Stimulated activated CD8-positive, alpha-beta memory T cell treated with anti-CD3 and anti-CD28 coated beads, Interleukin-7, amount 100 ng/mL, for 24 hours (primary cell): ENCODE results near the gene RMDN3.

Experiments used
- DNase-seq: peaks from one replicate; pipeline ENCODE4 v3.0.0-alpha.2; 2020; ENCODE audit warnings: low read depth

The RMDN3 gene, protein sequence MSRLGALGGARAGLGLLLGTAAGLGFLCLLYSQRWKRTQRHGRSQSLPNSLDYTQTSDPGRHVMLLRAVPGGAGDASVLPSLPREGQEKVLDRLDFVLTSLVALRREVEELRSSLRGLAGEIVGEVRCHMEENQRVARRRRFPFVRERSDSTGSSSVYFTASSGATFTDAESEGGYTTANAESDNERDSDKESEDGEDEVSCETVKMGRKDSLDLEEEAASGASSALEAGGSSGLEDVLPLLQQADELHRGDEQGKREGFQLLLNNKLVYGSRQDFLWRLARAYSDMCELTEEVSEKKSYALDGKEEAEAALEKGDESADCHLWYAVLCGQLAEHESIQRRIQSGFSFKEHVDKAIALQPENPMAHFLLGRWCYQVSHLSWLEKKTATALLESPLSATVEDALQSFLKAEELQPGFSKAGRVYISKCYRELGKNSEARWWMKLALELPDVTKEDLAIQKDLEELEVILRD

GRCh38 chr15:40754883-40755811 lies at the start of gene RMDN3:
Gene RMDN3 (minus strand): TSS chr15:40755254. CDS start chr15:40754783, 471 bp downstream.
- DNase-seq: peak; percentile 84

DNA sequence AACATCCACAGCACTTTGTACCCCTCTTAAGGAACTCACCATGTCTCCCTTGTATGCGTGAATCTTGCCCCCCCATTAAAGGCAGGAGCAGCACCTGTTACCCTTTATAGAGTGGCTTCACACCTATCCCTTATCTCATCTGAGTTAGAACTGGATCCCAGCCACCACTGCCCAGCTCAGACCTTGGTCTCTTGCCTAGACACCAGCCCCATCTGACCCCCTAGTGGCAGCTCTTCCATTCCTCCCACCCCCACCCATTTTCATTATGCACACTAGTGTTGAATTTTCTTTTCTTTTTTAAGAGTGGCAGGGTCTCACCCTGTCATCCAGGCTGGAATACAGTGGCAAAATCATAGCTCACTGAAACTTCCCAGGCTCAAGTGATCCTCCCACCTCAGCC lies 48.6 kb upstream of the RMDN3 start:
- DNase-seq: no peak

- DNase-seq: no peak
Measured at GRCh38 chr15:40803076-40803475, 48.0 kb upstream of the RMDN3 start.

- DNase-seq: no peak
Measured at GRCh38 chr15:40799523-40799922, 44.5 kb upstream of the RMDN3 start.

GRCh38 chr15:40796512-40796911 lies 41.5 kb upstream of the RMDN3 start:
- no peak for DNase-seq

- no peak for DNase-seq
Measured at GRCh38 chr15:40796041-40796440, 41.0 kb upstream of the RMDN3 start.

DNA sequence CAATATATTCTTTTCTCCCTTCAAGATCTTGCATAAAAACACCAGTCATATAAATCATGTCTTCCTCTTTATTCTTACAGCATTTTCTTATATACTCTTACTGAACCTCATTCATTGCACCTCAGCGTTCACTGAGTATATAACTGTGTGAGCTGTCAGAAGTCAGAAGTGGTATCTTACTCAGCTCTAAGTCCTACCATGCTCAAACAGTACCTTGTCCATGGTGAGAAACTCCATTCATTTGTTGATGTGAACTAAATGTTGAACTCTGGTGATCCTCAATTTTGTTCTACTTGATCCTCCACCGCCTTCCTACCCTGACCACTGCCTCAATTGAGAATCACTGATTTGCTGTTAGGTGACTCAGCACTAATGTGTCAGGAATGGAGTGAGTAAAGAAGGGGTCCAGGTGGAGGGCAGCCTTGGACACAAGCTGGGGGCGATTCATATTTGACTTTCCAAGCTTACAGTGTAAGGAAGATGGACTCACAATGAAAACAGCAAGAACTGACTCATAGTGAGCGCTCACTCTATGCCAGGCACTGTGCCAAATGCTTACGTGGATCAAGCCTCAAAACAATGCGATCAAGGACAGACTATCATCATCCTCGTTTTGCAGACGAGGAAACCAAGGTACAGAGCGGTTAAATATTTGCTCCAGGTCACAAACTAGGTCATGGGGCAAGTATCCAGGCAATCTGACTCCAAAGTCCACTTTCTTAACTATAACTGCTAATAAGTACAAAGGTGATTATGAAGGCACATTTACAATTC lies 38.3 kb upstream of the RMDN3 start:
- no peak for DNase-seq

- no peak for DNase-seq
Measured at GRCh38 chr15:40792394-40792793, 37.3 kb upstream of the RMDN3 start.

- no peak for DNase-seq
Measured at GRCh38 chr15:40790718-40791117, 35.7 kb upstream of the RMDN3 start.

DNA sequence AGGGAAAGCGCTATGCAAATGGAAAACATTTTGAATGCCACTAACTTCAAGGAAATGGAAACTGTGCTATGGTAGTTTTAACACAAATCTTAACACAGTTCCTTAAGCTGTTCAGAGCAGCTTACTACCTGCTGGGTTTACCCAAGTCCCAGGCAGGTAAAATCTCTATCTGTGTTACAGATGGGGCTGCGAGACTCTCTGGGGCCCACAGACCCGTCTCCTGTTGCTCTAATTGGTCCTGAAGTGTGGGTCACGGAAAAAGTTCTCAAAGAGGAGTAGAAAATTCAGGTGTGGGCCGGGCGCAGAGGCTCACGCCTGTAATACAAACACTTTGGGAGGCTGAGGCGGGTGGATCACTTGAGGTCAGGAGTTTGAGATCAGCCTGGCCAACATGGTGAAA lies 34.9 kb upstream of the RMDN3 start:
- no peak for DNase-seq

GRCh38 chr15:40789119-40789518 lies 34.1 kb upstream of the RMDN3 start:
- DNase-seq: no peak

DNA sequence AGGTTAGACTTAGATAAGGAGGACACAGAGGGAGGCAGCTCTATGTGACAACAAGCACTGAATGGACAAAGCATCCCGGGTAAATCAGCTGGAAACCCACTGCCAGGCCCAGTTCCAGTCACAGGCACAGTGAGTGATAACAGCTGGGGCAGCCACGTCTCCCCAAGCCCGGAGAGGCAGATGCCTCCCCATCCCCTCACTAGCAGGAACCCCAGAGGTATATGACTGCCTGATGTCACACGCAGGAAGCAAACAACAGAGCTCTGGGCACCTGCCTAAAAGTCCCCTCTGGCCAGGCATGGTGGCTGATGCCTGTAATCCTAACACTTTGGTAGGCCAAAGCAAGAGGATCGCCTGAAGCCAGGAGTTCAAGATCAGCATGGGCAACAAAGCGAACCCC lies 32.9 kb upstream of the RMDN3 start:
- no peak for DNase-seq

GRCh38 chr15:40787344-40787841 lies 32.3 kb upstream of the RMDN3 start:
- no peak for DNase-seq

GRCh38 chr15:40785814-40786213 lies 30.8 kb upstream of the RMDN3 start:
- DNase-seq: no peak

DNA sequence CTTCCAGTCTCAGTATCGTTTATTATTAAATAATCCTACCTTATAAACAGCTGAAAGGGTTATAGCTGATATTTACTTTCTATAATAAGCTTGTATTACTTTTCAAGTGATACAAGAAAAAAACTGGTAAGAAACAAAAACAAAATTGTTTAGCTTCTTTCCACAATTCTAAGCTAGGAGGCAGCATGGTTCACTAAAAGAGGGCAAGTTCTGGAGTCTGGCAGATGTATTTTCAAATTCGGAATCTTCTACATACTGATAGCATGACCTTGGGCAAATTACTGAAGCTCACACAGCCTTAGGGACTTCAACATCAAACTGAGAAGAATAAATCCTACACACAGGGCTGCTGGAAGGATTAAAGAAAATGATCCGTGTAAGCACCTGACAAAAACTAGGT lies 30.1 kb upstream of the RMDN3 start:
- no peak for DNase-seq

DNA sequence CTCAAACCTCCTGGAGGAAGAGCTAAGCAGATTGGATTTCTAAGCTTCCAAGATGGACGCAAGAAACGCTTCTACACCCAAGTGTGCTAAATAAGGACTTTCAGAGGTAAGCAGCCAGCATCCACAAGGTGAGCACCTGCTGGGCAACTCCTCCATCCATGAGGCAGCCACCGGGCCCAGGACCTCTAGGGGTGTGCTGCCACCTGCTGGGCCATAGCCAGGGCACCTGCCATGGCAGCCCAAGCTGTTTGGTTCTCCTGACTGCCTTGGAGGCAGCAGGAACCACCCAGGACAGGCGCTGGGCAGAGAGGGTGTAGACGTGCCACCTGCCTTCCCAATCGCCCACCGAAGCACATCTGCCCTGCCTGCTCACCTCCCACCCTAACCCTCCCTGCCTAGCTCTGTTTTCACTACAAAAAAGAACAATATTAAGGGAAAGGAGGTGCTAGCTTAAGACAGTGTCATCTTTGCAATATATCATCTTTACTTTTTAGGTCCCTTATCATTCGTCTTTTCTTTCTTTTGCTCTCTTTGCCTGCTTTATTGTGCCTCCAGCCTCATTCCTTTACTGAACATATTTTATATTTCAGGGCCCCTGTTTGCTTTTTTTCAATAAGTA lies 27.7 kb upstream of the RMDN3 start:
- DNase-seq: peak; percentile 52

DNA sequence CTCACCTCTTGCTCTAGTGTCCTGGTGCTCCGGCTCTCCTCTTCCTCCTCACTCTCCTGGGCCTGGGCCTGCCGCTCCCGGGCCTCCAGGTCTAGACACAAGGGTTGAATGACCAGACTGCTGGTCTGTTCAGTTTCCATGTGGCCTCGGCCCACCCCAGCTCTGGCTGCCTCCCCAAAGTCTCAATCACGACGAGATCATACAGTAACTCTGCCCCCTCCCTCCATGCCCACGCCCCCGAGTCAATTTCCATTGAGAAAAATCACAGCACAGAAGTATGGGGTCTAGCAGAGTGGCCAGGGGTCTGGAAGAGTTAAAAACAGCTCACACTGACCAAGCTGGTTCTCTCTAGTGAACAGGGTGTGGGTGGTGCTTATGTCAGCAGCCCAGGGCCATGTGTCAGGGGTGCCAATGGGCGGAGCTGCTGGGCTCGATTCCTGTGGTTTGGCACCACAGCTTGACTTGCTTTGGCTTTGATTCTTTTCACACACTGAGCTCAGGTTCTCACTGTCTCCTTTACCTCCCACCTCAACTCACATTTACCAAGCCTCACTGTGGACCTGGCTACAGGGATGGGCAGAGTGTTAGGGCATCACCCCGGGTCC lies 21.6 kb upstream of the RMDN3 start:
- DNase-seq: no peak

DNA sequence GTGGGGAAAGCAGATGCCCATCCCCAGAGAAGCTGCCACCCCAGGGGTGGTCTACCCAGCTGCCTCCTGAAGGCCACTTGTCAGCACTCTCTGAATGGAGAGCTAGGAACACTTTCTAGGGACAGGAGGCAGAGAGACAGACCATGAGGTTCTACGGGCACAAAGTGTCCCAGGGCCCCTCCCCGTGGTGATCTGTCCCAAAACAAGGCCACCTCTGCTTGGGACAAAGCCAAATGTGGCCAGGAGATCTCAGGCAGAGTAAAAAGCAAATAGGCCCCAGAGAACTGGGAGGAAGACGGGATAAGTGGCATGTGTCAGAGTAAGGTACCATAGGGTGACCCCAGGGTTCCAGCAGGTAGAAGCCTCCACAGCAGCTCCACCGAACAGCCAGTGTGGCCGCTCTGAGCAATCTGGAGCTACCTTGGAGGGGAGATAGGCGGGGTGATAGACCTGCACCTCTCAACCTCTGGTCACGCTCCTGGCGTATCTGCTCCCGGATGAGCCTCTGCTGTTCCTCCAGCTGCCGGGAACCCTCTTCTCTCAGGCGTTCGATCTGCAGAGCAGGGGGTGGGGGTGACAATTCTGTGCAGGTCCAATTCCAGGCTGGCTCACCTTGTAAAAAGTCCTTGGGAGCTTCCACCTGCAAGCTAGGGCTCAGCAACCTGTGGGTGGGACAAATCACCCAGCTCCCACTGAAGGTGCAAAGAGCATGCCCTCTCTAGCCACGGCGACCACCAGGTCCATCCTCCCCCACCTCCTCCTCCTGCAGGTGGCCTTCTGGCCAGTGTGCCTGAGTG lies 20.9 kb upstream of the RMDN3 start:
- no peak for DNase-seq

DNA sequence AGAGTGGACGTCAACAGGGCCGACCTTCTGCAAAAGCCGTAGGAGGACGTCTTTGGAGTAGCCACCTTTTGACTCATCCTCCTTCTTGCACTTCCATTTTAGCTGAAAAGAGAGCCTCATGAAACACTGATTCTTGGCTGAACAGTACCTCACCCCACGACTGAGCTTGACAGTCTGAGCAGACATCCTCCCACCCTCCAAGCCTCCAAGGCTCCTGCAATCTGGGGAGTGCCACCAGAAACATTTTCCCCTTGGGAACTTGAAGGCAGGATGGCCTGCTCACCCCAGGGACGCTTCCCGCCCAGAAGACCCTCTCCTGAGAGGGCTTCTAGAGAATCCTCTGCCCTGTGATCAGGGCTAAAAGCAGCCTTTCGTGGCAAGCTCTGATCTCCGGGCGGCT lies 20.0 kb upstream of the RMDN3 start:
- no peak for DNase-seq

GRCh38 chr15:40773902-40774301 lies 18.8 kb upstream of the RMDN3 start:
- DNase-seq: no peak
